ENCODE measurements around the gene FAM43B. TPM values are rescaled to one million over a fixed set of nuclear protein-coding genes. Genes with fewer than 3 reads are reported as not detected.

FAM43B gene
- total RNA-seq, result 1 to 10 TPM in 1 of 4 donors, under 1 TPM in 1, not detected in 2; 0.90 to 1.0 TPM

- H3K9me3 ChIP-seq, result no peaks in the 10 kb centered on the region
- H3K36me3 ChIP-seq, result no peaks in the 10 kb centered on the region
- WGBS, 2 donors, result 2 to 3% methylated on average over 35 to 36 of the region's 47 CpGs
- no peak within 1 kb of the TSS for H3K27ac ChIP-seq
- H3K4me3 ChIP-seq, result peak within 1 kb of the TSS in 2 of 4 donors; percentile 21 to 48
- H3K4me1 ChIP-seq, result peaks cover 0 to 21% (median 0%) of the 10 kb centered on the region in 4 donors
- TF ChIP-seq POLR2A (IDR thresholded peaks at IDR 0.05), result no peak
- TF ChIP-seq EP300 (IDR thresholded peaks at IDR 0.05), result no peak
- no peak for TF ChIP-seq CTCF (IDR thresholded peaks at IDR 0.05)
- peak in 1 of 2 donors; percentile 26 for DNase-seq (ENCODE audit: low spot score in 2 of 2)
- H3K27me3 ChIP-seq, result peaks cover 0 to 52% of the 10 kb centered on the region in 2 donors
These were observed at the start of gene FAM43B for GRCh38 chr1:20551945-20552727. Gene FAM43B, plus strand, starts transcription at chr1:20552573. Its CDS starts 401 bp downstream, at chr1:20552974.

GRCh38 chr1:20505488-20505887 is 46.9 kb upstream of the FAM43B start:
- no peak overlapping the region for H3K4me3 ChIP-seq
- TF ChIP-seq CTCF (IDR thresholded peaks at IDR 0.05), result no peak
- no peak for TF ChIP-seq EP300 (IDR thresholded peaks at IDR 0.05)
- TF ChIP-seq POLR2A (IDR thresholded peaks at IDR 0.05), result no peak
- H3K27me3 ChIP-seq, result peaks cover 0 to 2% of the 10 kb centered on the region in 2 donors
- no peaks in the 10 kb centered on the region for H3K9me3 ChIP-seq
- H3K27ac ChIP-seq, result no peak overlapping the region
- peaks cover 0 to 40% (median 20%) of the 10 kb centered on the region in 3 donors for H3K36me3 ChIP-seq
- peaks cover 0 to 50% (median 14%) of the 10 kb centered on the region in 4 donors for H3K4me1 ChIP-seq
- WGBS, 2 donors, result 92 to 93% methylated on average over 1 of the region's 1 CpG
- DNase-seq (ENCODE audit: low spot score in 2 of 2), result no peak

- 39 to 41% methylated on average over 5 of the region's 5 CpGs for WGBS, 2 donors
- H3K27ac ChIP-seq, result peak overlapping the region in 3 of 4 donors; percentile 80 to 92 (median 91)
- TF ChIP-seq CTCF (IDR thresholded peaks at IDR 0.05), result no peak
- no peak for TF ChIP-seq POLR2A (IDR thresholded peaks at IDR 0.05)
- peaks cover 0 to 50% (median 14%) of the 10 kb centered on the region in 4 donors for H3K4me1 ChIP-seq
- H3K4me3 ChIP-seq, result peak overlapping the region; percentile 76 to 98 (median 92)
- DNase-seq (ENCODE audit: low spot score in 2 of 2), result no peak
- peaks cover 0 to 7% of the 10 kb centered on the region in 2 donors for H3K27me3 ChIP-seq
- H3K9me3 ChIP-seq, result no peaks in the 10 kb centered on the region
- H3K36me3 ChIP-seq, result peaks cover 0 to 23% (median 3%) of the 10 kb centered on the region in 3 donors
These were observed 45.2 kb upstream of the FAM43B start for GRCh38 chr1:20507248-20507563.

GRCh38 chr1:20507564-20508410 is 44.6 kb upstream of the FAM43B start, which contains the start of gene MUL1:
Gene MUL1, minus strand, starts transcription at chr1:20508151. Its CDS starts 127 bp downstream, at chr1:20508024.
- peaks cover 0 to 9% of the 10 kb centered on the region in 2 donors for H3K27me3 ChIP-seq
- peak within 1 kb of the TSS; percentile 56 to 92 (median 86) for H3K27ac ChIP-seq
- DNase-seq (ENCODE audit: low spot score in 2 of 2), result peak; percentile 83 to 95
- peaks cover 0 to 17% (median 0%) of the 10 kb centered on the region in 3 donors for H3K36me3 ChIP-seq
- H3K4me3 ChIP-seq, result peak within 1 kb of the TSS; percentile 76 to 98 (median 92)
- H3K9me3 ChIP-seq, result no peaks in the 10 kb centered on the region
- peaks cover 0 to 50% (median 14%) of the 10 kb centered on the region in 4 donors for H3K4me1 ChIP-seq
- 1% methylated on average over 36 to 40 of the region's 58 CpGs for WGBS, 2 donors
- TF ChIP-seq CTCF (IDR thresholded peaks at IDR 0.05) (peak in 2 of 5 experiments; percentile 14 to 24), EP300 (IDR thresholded peaks at IDR 0.05) (peak; percentile 78 to 93), POLR2A (IDR thresholded peaks at IDR 0.05) (peak; percentile 39 to 44)

All from tibial nerve (tissue), 4 donors.